ENCODE measurements around the gene VSTM2B.

VSTM2B gene

GRCh38 chr19:29530540-29531457, 5.0 kb downstream of the VSTM2B start:
- Histone ChIP-seq H3K27ac (ENCODE audit: insufficient read depth, low read length, poor library complexity, severe bottlenecking) (no peak overlapping the region), H3K4me3 (ENCODE audit: insufficient read depth, low read depth, low read length, poor library complexity, severe bottlenecking) (no peak overlapping the region), H3K36me3 (ENCODE audit: control insufficient read depth, insufficient read depth, low read length) (no peaks in the 10 kb centered on the region), H3K27me3 (replicated peaks; ENCODE audit: control insufficient read depth, insufficient read depth, low read length, poor library complexity, severe bottlenecking) (peaks cover 31% of the 10 kb centered on the region), H3K4me1 (ENCODE audit: control insufficient read depth, insufficient read depth, low read length, poor library complexity, severe bottlenecking) (peaks cover 30% of the 10 kb centered on the region), H3K9me3 (ENCODE audit: control insufficient read depth, low read length) (no peaks in the 10 kb centered on the region)
- no peak for DNase-seq

- no peak for DNase-seq
- Histone ChIP-seq H3K4me3 (ENCODE audit: insufficient read depth, low read depth, low read length, poor library complexity, severe bottlenecking) (no peak overlapping the region), H3K36me3 (ENCODE audit: control insufficient read depth, insufficient read depth, low read length) (no peaks in the 10 kb centered on the region), H3K27ac (ENCODE audit: insufficient read depth, low read length, poor library complexity, severe bottlenecking) (no peak overlapping the region), H3K9me3 (ENCODE audit: control insufficient read depth, low read length) (no peaks in the 10 kb centered on the region), H3K27me3 (replicated peaks; ENCODE audit: control insufficient read depth, insufficient read depth, low read length, poor library complexity, severe bottlenecking) (peaks cover 31% of the 10 kb centered on the region), H3K4me1 (ENCODE audit: control insufficient read depth, insufficient read depth, low read length, poor library complexity, severe bottlenecking) (peaks cover 25% of the 10 kb centered on the region)
These were observed 5.7 kb downstream of the VSTM2B start for GRCh38 chr19:29531458-29532025.

GRCh38 chr19:29532097-29532496, 6.3 kb downstream of the VSTM2B start:
- Histone ChIP-seq H3K36me3 (ENCODE audit: control insufficient read depth, insufficient read depth, low read length) (no peaks in the 10 kb centered on the region), H3K4me1 (ENCODE audit: control insufficient read depth, insufficient read depth, low read length, poor library complexity, severe bottlenecking) (peaks cover 19% of the 10 kb centered on the region), H3K27ac (ENCODE audit: insufficient read depth, low read length, poor library complexity, severe bottlenecking) (no peak overlapping the region), H3K4me3 (ENCODE audit: insufficient read depth, low read depth, low read length, poor library complexity, severe bottlenecking) (no peak overlapping the region), H3K9me3 (ENCODE audit: control insufficient read depth, low read length) (no peaks in the 10 kb centered on the region), H3K27me3 (replicated peaks; ENCODE audit: control insufficient read depth, insufficient read depth, low read length, poor library complexity, severe bottlenecking) (peaks cover 28% of the 10 kb centered on the region)
- DNase-seq: no peak

GRCh38 chr19:29532956-29533355, 7.2 kb downstream of the VSTM2B start:
- DNase-seq: no peak

GRCh38 chr19:29533578-29534544, 8.1 kb downstream of the VSTM2B start:
- Histone ChIP-seq H3K27me3 (replicated peaks; ENCODE audit: control insufficient read depth, insufficient read depth, low read length, poor library complexity, severe bottlenecking) (peaks cover 18% of the 10 kb centered on the region), H3K36me3 (ENCODE audit: control insufficient read depth, insufficient read depth, low read length) (no peaks in the 10 kb centered on the region), H3K27ac (ENCODE audit: insufficient read depth, low read length, poor library complexity, severe bottlenecking) (no peak overlapping the region), H3K4me1 (ENCODE audit: control insufficient read depth, insufficient read depth, low read length, poor library complexity, severe bottlenecking) (peaks cover 7% of the 10 kb centered on the region), H3K9me3 (ENCODE audit: control insufficient read depth, low read length) (no peaks in the 10 kb centered on the region), H3K4me3 (ENCODE audit: insufficient read depth, low read depth, low read length, poor library complexity, severe bottlenecking) (no peak overlapping the region)
- no peak for DNase-seq

More at GRCh38 chr19:29532956-29533355, 7.2 kb downstream of the VSTM2B start:
- H3K27ac ChIP-seq (ENCODE audit: insufficient read depth, low read length, poor library complexity, severe bottlenecking): no peak overlapping the region
- H3K36me3 ChIP-seq (ENCODE audit: control insufficient read depth, insufficient read depth, low read length): no peaks in the 10 kb centered on the region
- no peak overlapping the region for H3K4me3 ChIP-seq (ENCODE audit: insufficient read depth, low read depth, low read length, poor library complexity, severe bottlenecking)
- no peaks in the 10 kb centered on the region for H3K9me3 ChIP-seq (ENCODE audit: control insufficient read depth, low read length)
- H3K4me1 ChIP-seq (ENCODE audit: control insufficient read depth, insufficient read depth, low read length, poor library complexity, severe bottlenecking): peaks cover 13% of the 10 kb centered on the region
- peaks cover 20% of the 10 kb centered on the region for H3K27me3 ChIP-seq (replicated peaks; ENCODE audit: control insufficient read depth, insufficient read depth, low read length, poor library complexity, severe bottlenecking)

GRCh38 chr19:29535214-29535831, 9.5 kb downstream of the VSTM2B start:
- no peak overlapping the region for H3K27ac ChIP-seq (ENCODE audit: insufficient read depth, low read length, poor library complexity, severe bottlenecking)
- no peaks in the 10 kb centered on the region for H3K9me3 ChIP-seq (ENCODE audit: control insufficient read depth, low read length)
- peaks cover 7% of the 10 kb centered on the region for H3K27me3 ChIP-seq (replicated peaks; ENCODE audit: control insufficient read depth, insufficient read depth, low read length, poor library complexity, severe bottlenecking)
- no peak overlapping the region for H3K4me3 ChIP-seq (ENCODE audit: insufficient read depth, low read depth, low read length, poor library complexity, severe bottlenecking)
- DNase-seq: no peak
- no peaks in the 10 kb centered on the region for H3K4me1 ChIP-seq (ENCODE audit: control insufficient read depth, insufficient read depth, low read length, poor library complexity, severe bottlenecking)
- H3K36me3 ChIP-seq (ENCODE audit: control insufficient read depth, insufficient read depth, low read length): no peaks in the 10 kb centered on the region

- H3K4me3 ChIP-seq (ENCODE audit: insufficient read depth, low read depth, low read length, poor library complexity, severe bottlenecking): no peak overlapping the region
- no peak overlapping the region for H3K27ac ChIP-seq (ENCODE audit: insufficient read depth, low read length, poor library complexity, severe bottlenecking)
- H3K9me3 ChIP-seq (ENCODE audit: control insufficient read depth, low read length): no peaks in the 10 kb centered on the region
- no peaks in the 10 kb centered on the region for H3K36me3 ChIP-seq (ENCODE audit: control insufficient read depth, insufficient read depth, low read length)
- no peak for DNase-seq
- H3K27me3 ChIP-seq (replicated peaks; ENCODE audit: control insufficient read depth, insufficient read depth, low read length, poor library complexity, severe bottlenecking): peaks cover 7% of the 10 kb centered on the region
- H3K4me1 ChIP-seq (ENCODE audit: control insufficient read depth, insufficient read depth, low read length, poor library complexity, severe bottlenecking): no peaks in the 10 kb centered on the region
These were observed 10.3 kb downstream of the VSTM2B start for GRCh38 chr19:29535984-29536508.

GRCh38 chr19:29537181-29537580, 11.4 kb downstream of the VSTM2B start:
- Histone ChIP-seq H3K4me3 (ENCODE audit: insufficient read depth, low read depth, low read length, poor library complexity, severe bottlenecking) (no peak overlapping the region), H3K9me3 (ENCODE audit: control insufficient read depth, low read length) (no peaks in the 10 kb centered on the region), H3K27me3 (replicated peaks; ENCODE audit: control insufficient read depth, insufficient read depth, low read length, poor library complexity, severe bottlenecking) (peaks cover 7% of the 10 kb centered on the region), H3K4me1 (ENCODE audit: control insufficient read depth, insufficient read depth, low read length, poor library complexity, severe bottlenecking) (no peaks in the 10 kb centered on the region), H3K27ac (ENCODE audit: insufficient read depth, low read length, poor library complexity, severe bottlenecking) (no peak overlapping the region), H3K36me3 (ENCODE audit: control insufficient read depth, insufficient read depth, low read length) (no peaks in the 10 kb centered on the region)
- no peak for DNase-seq

- no peaks in the 10 kb centered on the region for H3K36me3 ChIP-seq (ENCODE audit: control insufficient read depth, insufficient read depth, low read length)
- H3K4me1 ChIP-seq (ENCODE audit: control insufficient read depth, insufficient read depth, low read length, poor library complexity, severe bottlenecking): no peaks in the 10 kb centered on the region
- H3K4me3 ChIP-seq (ENCODE audit: insufficient read depth, low read depth, low read length, poor library complexity, severe bottlenecking): no peak overlapping the region
- no peak overlapping the region for H3K27ac ChIP-seq (ENCODE audit: insufficient read depth, low read length, poor library complexity, severe bottlenecking)
- peaks cover 7% of the 10 kb centered on the region for H3K27me3 ChIP-seq (replicated peaks; ENCODE audit: control insufficient read depth, insufficient read depth, low read length, poor library complexity, severe bottlenecking)
- no peak for DNase-seq
- H3K9me3 ChIP-seq (ENCODE audit: control insufficient read depth, low read length): no peaks in the 10 kb centered on the region
These were observed 11.8 kb downstream of the VSTM2B start for GRCh38 chr19:29537601-29538000.

All from effector memory CD4-positive, alpha-beta T cell (primary cell).